Stimulated activated CD4-positive, alpha-beta T cell treated with anti-CD3 and anti-CD28 coated beads, TNF-alpha, amount 100 ng/mL, for 48 hours (primary cell): ENCODE results near the gene LIPC.
A peak's percentile ranks its signal among the peaks of the same experiment; 100 is the strongest.

ENCODE experiments used
- DNase-seq, 3 donors: peaks; one replicate each; pipeline ENCODE4 v3.0.0-alpha.2; 2020; ENCODE audit warnings: low read depth in 3 of 3

Gene LIPC

GRCh38 chr15:58436552-58436951 is 4.8 kb downstream of the LIPC start:
- no peak for DNase-seq

GRCh38 chr15:58437531-58438105 is 5.8 kb downstream of the LIPC start:
- DNase-seq = no peak

GRCh38 chr15:58438111-58438510 is 6.3 kb downstream of the LIPC start:
- DNase-seq = no peak

- no peak for DNase-seq
These were observed 7.2 kb downstream of the LIPC start for GRCh38 chr15:58438956-58439355.

GRCh38 chr15:58440158-58440910 is 8.5 kb downstream of the LIPC start:
- no peak for DNase-seq

- no peak for DNase-seq
These were observed 9.1 kb downstream of the LIPC start for GRCh38 chr15:58440922-58441321.

GRCh38 chr15:58441376-58442070 is 9.7 kb downstream of the LIPC start:
- DNase-seq = no peak

- DNase-seq = no peak
These were observed 10.3 kb downstream of the LIPC start for GRCh38 chr15:58442122-58442521.

GRCh38 chr15:58443308-58443707 is 11.5 kb downstream of the LIPC start:
- no peak for DNase-seq

- no peak for DNase-seq
These were observed 12.3 kb downstream of the LIPC start for GRCh38 chr15:58444056-58444455.

- DNase-seq = no peak
These were observed 13.0 kb downstream of the LIPC start for GRCh38 chr15:58444658-58445332.

GRCh38 chr15:58445865-58446264 is 14.1 kb downstream of the LIPC start:
- DNase-seq = no peak

- DNase-seq = no peak
These were observed 14.7 kb downstream of the LIPC start for GRCh38 chr15:58446521-58446920.

- no peak for DNase-seq
These were observed 15.7 kb downstream of the LIPC start for GRCh38 chr15:58447271-58448010.

- DNase-seq = no peak
These were observed 16.5 kb downstream of the LIPC start for GRCh38 chr15:58448331-58448730.

GRCh38 chr15:58448906-58449305 is 17.1 kb downstream of the LIPC start:
- no peak for DNase-seq

- DNase-seq = no peak
These were observed 20.0 kb downstream of the LIPC start for GRCh38 chr15:58451826-58452225.

GRCh38 chr15:58452775-58453174 is 21.0 kb downstream of the LIPC start:
- no peak for DNase-seq

- peak; percentile 41 to 65 (median 63) for DNase-seq
These were observed 22.4 kb downstream of the LIPC start for GRCh38 chr15:58453931-58454793.

GRCh38 chr15:58454950-58455401 is 23.2 kb downstream of the LIPC start:
- no peak for DNase-seq
